ENCODE results near the gene FGGY. TPM values are rescaled to one million over a fixed set of nuclear protein-coding genes. Genes with fewer than 3 reads are reported as not detected.

FGGY gene
- total RNA-seq, 2 donors from 2014 or later: 6.7 to 8.5 TPM

GRCh38 chr1:59765011-59765730, 468.3 kb downstream of the FGGY start:
- Mint-ChIP-seq H3K27me3 (peaks cover 6% of the 10 kb centered on the region), H3K4me3 (no peak overlapping the region), H3K36me3 (ENCODE audit: low read depth) (no peaks in the 10 kb centered on the region), H3K4me1 (no peaks in the 10 kb centered on the region), H3K27ac (no peak overlapping the region)
- ATAC-seq (no peak), DNase-seq (no peak)
- H3K9me3 ChIP-seq (ENCODE audit: control insufficient read depth, low read length, poor library complexity, severe bottlenecking): no peaks in the 10 kb centered on the region

DNA sequence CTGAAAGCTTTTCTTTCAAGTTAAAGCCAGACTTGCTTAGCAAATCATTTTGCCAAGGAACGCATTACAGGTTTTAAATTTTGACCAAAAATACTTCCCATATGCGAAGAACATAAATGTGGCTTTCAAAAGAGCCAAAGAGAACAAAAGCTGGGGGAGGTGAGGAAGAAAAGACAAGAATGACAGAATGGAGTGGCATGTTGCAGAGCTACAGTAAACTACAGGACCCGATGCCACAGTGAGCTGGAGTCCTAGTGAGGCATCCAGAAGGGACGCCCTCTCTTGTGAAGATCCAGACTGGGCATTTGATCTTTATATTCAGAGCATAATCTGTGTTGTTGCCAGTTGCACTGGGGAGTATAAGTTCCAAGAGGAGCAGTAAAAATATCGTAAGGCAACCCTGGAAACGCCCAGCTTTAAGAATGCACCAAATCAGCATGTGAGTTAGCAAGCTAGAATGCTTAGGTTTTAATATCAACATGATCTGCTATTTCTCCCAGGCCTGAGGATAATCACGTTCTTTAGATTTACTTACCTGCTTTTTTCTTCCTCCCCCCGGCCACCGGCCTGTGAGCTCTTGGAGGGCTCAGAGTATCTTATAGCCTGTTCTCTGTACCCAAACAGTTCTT, 469.4 kb downstream of the FGGY start:
- Mint-ChIP-seq H3K27me3 (peaks cover 6% of the 10 kb centered on the region), H3K4me1 (no peaks in the 10 kb centered on the region), H3K4me3 (no peak overlapping the region), H3K36me3 (ENCODE audit: low read depth) (peaks cover 2% of the 10 kb centered on the region), H3K27ac (no peak overlapping the region)
- no peaks in the 10 kb centered on the region for H3K9me3 ChIP-seq (ENCODE audit: control insufficient read depth, low read length, poor library complexity, severe bottlenecking)
- ATAC-seq: no peak
- no peak for DNase-seq

- DNase-seq (no peak), ATAC-seq (no peak)
- H3K4me3 Mint-ChIP-seq: no peak overlapping the region
- no peaks in the 10 kb centered on the region for H3K4me1 Mint-ChIP-seq
- no peaks in the 10 kb centered on the region for H3K9me3 ChIP-seq (ENCODE audit: control insufficient read depth, low read length, poor library complexity, severe bottlenecking)
- peaks cover 6% of the 10 kb centered on the region for H3K27me3 Mint-ChIP-seq
- H3K36me3 Mint-ChIP-seq (ENCODE audit: low read depth): peaks cover 2% of the 10 kb centered on the region
- H3K27ac Mint-ChIP-seq: no peak overlapping the region
These were observed 470.2 kb downstream of the FGGY start for GRCh38 chr1:59767119-59767518.

- H3K4me3 Mint-ChIP-seq: no peak overlapping the region
- H3K9me3 ChIP-seq (ENCODE audit: control insufficient read depth, low read length, poor library complexity, severe bottlenecking): no peaks in the 10 kb centered on the region
- no peak for DNase-seq
- H3K36me3 Mint-ChIP-seq (ENCODE audit: low read depth): peaks cover 2% of the 10 kb centered on the region
- no peak for ATAC-seq
- no peaks in the 10 kb centered on the region for H3K4me1 Mint-ChIP-seq
- H3K27ac Mint-ChIP-seq: no peak overlapping the region
- H3K27me3 Mint-ChIP-seq: peaks cover 6% of the 10 kb centered on the region
These were observed 472.2 kb downstream of the FGGY start for GRCh38 chr1:59768792-59769735.

DNA sequence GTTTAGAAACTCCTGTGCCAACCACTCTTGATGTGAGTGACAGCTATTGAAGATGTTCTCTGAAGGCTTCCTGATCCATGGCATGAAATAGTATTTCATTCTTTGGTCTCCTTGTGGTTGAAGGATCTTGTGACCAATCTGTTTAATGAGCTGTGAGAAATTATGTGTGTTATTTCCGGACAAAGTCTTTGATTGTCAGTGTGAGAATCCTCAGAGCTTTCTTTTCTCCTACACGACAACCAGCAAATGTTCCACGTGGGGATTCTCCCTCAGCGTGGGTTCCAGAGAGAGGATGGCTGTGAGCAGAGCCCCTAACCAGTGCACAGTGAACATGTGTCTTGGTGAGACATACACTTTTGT, 472.8 kb downstream of the FGGY start:
- no peak for DNase-seq
- H3K27me3 Mint-ChIP-seq: peaks cover 6% of the 10 kb centered on the region
- peaks cover 2% of the 10 kb centered on the region for H3K36me3 Mint-ChIP-seq (ENCODE audit: low read depth)
- H3K27ac Mint-ChIP-seq: no peak overlapping the region
- no peaks in the 10 kb centered on the region for H3K4me1 Mint-ChIP-seq
- no peak for ATAC-seq
- H3K4me3 Mint-ChIP-seq: no peak overlapping the region
- no peaks in the 10 kb centered on the region for H3K9me3 ChIP-seq (ENCODE audit: control insufficient read depth, low read length, poor library complexity, severe bottlenecking)

DNA sequence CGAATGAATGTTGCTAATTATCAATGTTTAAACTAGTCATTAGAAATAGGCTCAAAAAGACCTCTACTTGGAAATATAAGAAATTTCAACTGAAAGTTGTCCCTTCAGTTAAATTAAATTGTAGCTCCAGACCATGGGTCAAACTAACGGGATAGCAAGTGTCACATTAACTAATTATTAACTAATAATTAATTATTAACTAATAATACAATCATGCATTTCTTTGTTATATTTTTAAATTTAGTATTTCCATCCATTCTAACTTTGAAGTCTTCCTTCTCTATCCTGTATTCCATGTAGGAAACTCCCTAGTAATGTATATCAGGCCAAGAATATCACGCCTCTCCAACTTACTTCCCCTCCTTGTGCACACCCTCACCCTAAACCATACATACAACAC, 474.5 kb downstream of the FGGY start:
- peaks cover 2% of the 10 kb centered on the region for H3K36me3 Mint-ChIP-seq (ENCODE audit: low read depth)
- no peak for DNase-seq
- H3K4me1 Mint-ChIP-seq: no peaks in the 10 kb centered on the region
- H3K4me3 Mint-ChIP-seq: no peak overlapping the region
- no peak overlapping the region for H3K27ac Mint-ChIP-seq
- no peak for ATAC-seq
- peaks cover 6% of the 10 kb centered on the region for H3K27me3 Mint-ChIP-seq
- no peaks in the 10 kb centered on the region for H3K9me3 ChIP-seq (ENCODE audit: control insufficient read depth, low read length, poor library complexity, severe bottlenecking)

GRCh38 chr1:59775480-59775879, 478.6 kb downstream of the FGGY start:
- H3K4me1 Mint-ChIP-seq: no peaks in the 10 kb centered on the region
- H3K9me3 ChIP-seq (ENCODE audit: control insufficient read depth, low read length, poor library complexity, severe bottlenecking): no peaks in the 10 kb centered on the region
- H3K27ac Mint-ChIP-seq: no peak overlapping the region
- peaks cover 14% of the 10 kb centered on the region for H3K27me3 Mint-ChIP-seq
- H3K36me3 Mint-ChIP-seq (ENCODE audit: low read depth): peaks cover 2% of the 10 kb centered on the region
- ATAC-seq: no peak
- no peak overlapping the region for H3K4me3 Mint-ChIP-seq
- no peak for DNase-seq

DNA sequence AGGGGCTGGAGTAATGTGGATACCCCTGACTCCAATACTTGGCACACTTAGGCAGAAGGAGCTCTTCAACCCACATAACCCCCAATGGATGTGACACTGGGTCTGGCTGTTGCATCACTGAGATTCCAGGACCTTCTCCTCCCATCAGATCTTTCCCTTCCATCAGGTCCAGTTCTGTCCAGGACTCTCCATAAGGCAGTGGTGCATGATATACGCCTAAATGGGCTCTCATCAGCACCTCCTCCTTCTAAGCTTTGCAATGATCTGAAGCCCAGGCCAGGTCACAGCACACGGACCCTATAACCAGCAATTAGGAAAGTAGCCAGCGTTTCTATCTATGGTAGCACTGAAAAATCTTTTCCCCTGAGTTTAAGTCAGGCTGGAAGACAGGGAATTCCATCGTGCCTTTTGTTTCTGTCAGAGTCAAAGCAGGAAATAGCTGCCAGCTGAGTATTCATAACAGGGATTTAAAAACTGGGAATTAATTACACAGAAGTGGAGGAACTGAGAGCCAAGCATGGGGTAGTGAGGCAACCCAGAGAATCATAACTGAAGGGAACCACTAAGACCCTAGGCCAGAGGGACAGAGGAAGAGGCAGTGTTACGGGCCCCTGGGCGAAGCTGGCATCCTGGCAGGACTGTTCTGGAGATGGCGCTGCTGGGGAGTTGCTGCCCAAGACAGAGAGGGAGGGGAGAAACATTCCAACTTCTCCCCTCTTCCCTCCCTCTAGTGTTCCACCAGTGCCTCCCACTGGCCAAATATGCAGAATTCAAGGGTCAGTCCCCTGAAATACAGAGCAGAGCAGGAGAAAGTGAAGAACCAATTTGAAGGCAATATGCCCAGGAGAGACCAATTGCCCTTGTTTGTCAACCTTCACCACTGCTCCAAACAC, 480.3 kb downstream of the FGGY start:
- Mint-ChIP-seq H3K4me3 (no peak overlapping the region), H3K4me1 (no peaks in the 10 kb centered on the region), H3K27me3 (peaks cover 15% of the 10 kb centered on the region), H3K27ac (no peak overlapping the region), H3K36me3 (ENCODE audit: low read depth) (no peaks in the 10 kb centered on the region)
- ATAC-seq (no peak), DNase-seq (no peak)
- no peaks in the 10 kb centered on the region for H3K9me3 ChIP-seq (ENCODE audit: control insufficient read depth, low read length, poor library complexity, severe bottlenecking)

- H3K4me1 Mint-ChIP-seq: no peaks in the 10 kb centered on the region
- no peaks in the 10 kb centered on the region for H3K36me3 Mint-ChIP-seq (ENCODE audit: low read depth)
- H3K4me3 Mint-ChIP-seq: no peak overlapping the region
- H3K27ac Mint-ChIP-seq: no peak overlapping the region
- DNase-seq (no peak), ATAC-seq (no peak)
- no peaks in the 10 kb centered on the region for H3K9me3 ChIP-seq (ENCODE audit: control insufficient read depth, low read length, poor library complexity, severe bottlenecking)
- H3K27me3 Mint-ChIP-seq: peaks cover 31% of the 10 kb centered on the region
These were observed 483.1 kb downstream of the FGGY start for GRCh38 chr1:59779949-59780348.

- Mint-ChIP-seq H3K36me3 (ENCODE audit: low read depth) (peaks cover 5% of the 10 kb centered on the region), H3K27ac (no peak overlapping the region), H3K4me1 (no peaks in the 10 kb centered on the region), H3K4me3 (no peak overlapping the region), H3K27me3 (peaks cover 14% of the 10 kb centered on the region)
- no peak for DNase-seq
- peaks cover 3% of the 10 kb centered on the region for H3K9me3 ChIP-seq (ENCODE audit: control insufficient read depth, low read length, poor library complexity, severe bottlenecking)
- ATAC-seq: no peak
These were observed 491.9 kb downstream of the FGGY start for GRCh38 chr1:59788825-59789224.

DNA sequence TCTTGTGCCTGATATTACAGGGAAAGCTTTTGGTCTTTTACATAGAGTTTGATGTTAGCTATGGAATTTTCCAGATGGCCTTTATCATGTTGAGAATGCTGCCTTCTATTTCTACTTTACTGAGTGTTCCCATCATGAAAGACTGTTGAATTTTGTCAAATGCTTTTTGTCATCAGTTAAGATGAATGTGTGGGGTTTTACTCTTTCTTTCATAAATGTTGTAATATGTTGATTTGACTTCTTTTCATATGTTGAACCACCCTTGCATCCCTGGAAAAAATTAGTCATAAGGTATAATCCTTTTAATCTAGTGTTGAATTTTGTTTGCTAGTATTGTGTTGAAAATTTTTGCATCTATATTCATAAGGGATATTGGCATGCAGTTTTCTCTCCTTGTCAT, 501.7 kb downstream of the FGGY start:
- no peaks in the 10 kb centered on the region for H3K9me3 ChIP-seq (ENCODE audit: control insufficient read depth, low read length, poor library complexity, severe bottlenecking)
- no peaks in the 10 kb centered on the region for H3K4me1 Mint-ChIP-seq
- H3K36me3 Mint-ChIP-seq (ENCODE audit: low read depth): peaks cover 5% of the 10 kb centered on the region
- H3K27ac Mint-ChIP-seq: no peak overlapping the region
- peaks cover 9% of the 10 kb centered on the region for H3K27me3 Mint-ChIP-seq
- no peak for ATAC-seq
- H3K4me3 Mint-ChIP-seq: no peak overlapping the region
- no peak for DNase-seq

GRCh38 chr1:59803458-59804038, 506.7 kb downstream of the FGGY start:
- Mint-ChIP-seq H3K36me3 (ENCODE audit: low read depth) (peaks cover 5% of the 10 kb centered on the region), H3K4me1 (no peaks in the 10 kb centered on the region), H3K4me3 (no peak overlapping the region), H3K27me3 (peaks cover 12% of the 10 kb centered on the region), H3K27ac (no peak overlapping the region)
- no peak for ATAC-seq
- no peak for DNase-seq
- H3K9me3 ChIP-seq (ENCODE audit: control insufficient read depth, low read length, poor library complexity, severe bottlenecking): no peaks in the 10 kb centered on the region
